GM12891 (cell line): ENCODE measurements around the gene NUDT9. TPM values are rescaled to one million over a fixed set of nuclear protein-coding genes. Genes with fewer than 3 reads are reported as not detected.
"Not testable (repeated sequence)": the region's sequence is repeated elsewhere in the genome, so short reads cannot be mapped to it uniquely, and the experiment has no call there.

Source experiments
- DNase-seq: peaks from one replicate; pipeline ENCODE4 v3.0.0; 2011; ENCODE audit warnings: low spot score; ENCODE audit not compliant: insufficient read length
- FAIRE-seq: peaks from 2 replicates; lab custom pipeline; 2011; peaks lifted over from hg19 to GRCh38; lab: Jason Lieb, UNC
- PAX5 ChIP-seq: IDR thresholded peaks from 2 replicates; pipeline ENCODE4 v1.6.1; 2011; ENCODE audit warnings: low read length, moderate library complexity, mild to moderate bottlenecking; ENCODE audit not compliant: insufficient read depth, severe bottlenecking
- POLR2A ChIP-seq: IDR thresholded peaks from 2 replicates; pipeline ENCODE4 v1.6.1; 2011; ENCODE audit warnings: low read depth, low read length, control low read depth
- POLR2AphosphoS5 ChIP-seq: IDR thresholded peaks from 2 replicates; pipeline ENCODE4 v1.6.1; 2011; ENCODE audit warnings: low read depth, low read length, control low read depth
- POU2F2 ChIP-seq: IDR thresholded peaks from 2 replicates; pipeline ENCODE4 v1.6.1; 2011; ENCODE audit warnings: low read depth, mild to moderate bottlenecking, control low read depth, low read length, moderate library complexity
- SPI1 ChIP-seq: IDR thresholded peaks from 2 replicates; pipeline ENCODE4 v1.6.1; 2011; ENCODE audit warnings: low read depth, low read length, control low read depth
- TAF1 ChIP-seq: IDR thresholded peaks from 2 replicates; pipeline ENCODE4 v1.6.1; 2011; ENCODE audit warnings: low read depth, low read length, control low read depth
- polyA plus RNA-seq: library from polyadenylated mRNA; unstranded; fragments of >200 nt; gene quantifications from one replicate; pipeline ENCODE4 v1.2.1, GENCODE V29; 2012; ENCODE audit warnings: low read depth, missing spikeins, inconsistent platforms; ENCODE audit not compliant: missing spikeins

The NUDT9 gene
- polyA plus RNA-seq: 15.0 TPM

- TF ChIP-seq POU2F2: 0 out of 2 replicates have a peak, but pooled peaks have one; percentile 38
- TF ChIP-seq POLR2A: peak; percentile 76
- no peak for TF ChIP-seq PAX5
- no peak for TF ChIP-seq SPI1
- TF ChIP-seq TAF1: peak; percentile 72
- peak; percentile 54 for TF ChIP-seq POLR2AphosphoS5
- peak; percentile 74 for DNase-seq
- peak; percentile 89 for FAIRE-seq
Observed at GRCh38 chr4:87422104-87423052, at the start of gene NUDT9. Gene NUDT9 (plus strand): TSS chr4:87422573. CDS start chr4:87422906, 333 bp downstream.

GRCh38 chr4:87375719-87376291 is 46.6 kb upstream of the NUDT9 start:
- no peak for TF ChIP-seq POLR2AphosphoS5
- TF ChIP-seq SPI1: no peak
- no peak for TF ChIP-seq TAF1
- DNase-seq (no peak), FAIRE-seq (peak; percentile 78)

GRCh38 chr4:87377816-87378215 is 44.6 kb upstream of the NUDT9 start:
- TF ChIP-seq PAX5: no peak
- no peak for TF ChIP-seq POLR2AphosphoS5
- no peak for TF ChIP-seq POU2F2
- no peak for TF ChIP-seq POLR2A
- TF ChIP-seq SPI1: no peak
- no peak for TF ChIP-seq TAF1
- FAIRE-seq: no peak

GRCh38 chr4:87382116-87382515 is 40.3 kb upstream of the NUDT9 start:
- TF ChIP-seq SPI1: no peak
- TF ChIP-seq POLR2A: no peak
- no peak for TF ChIP-seq TAF1
- TF ChIP-seq POU2F2: no peak
- TF ChIP-seq POLR2AphosphoS5: no peak
- no peak for TF ChIP-seq PAX5
- no peak for FAIRE-seq

More at GRCh38 chr4:87377816-87378215, 44.6 kb upstream of the NUDT9 start:
- no peak for DNase-seq

GRCh38 chr4:87382931-87383330 is 39.4 kb upstream of the NUDT9 start:
- TF ChIP-seq TAF1 (no peak), POLR2AphosphoS5 (no peak), POLR2A (no peak), POU2F2 (no peak), PAX5 (no peak)
- FAIRE-seq: no peak

More at GRCh38 chr4:87382116-87382515, 40.3 kb upstream of the NUDT9 start:
- no peak for DNase-seq

GRCh38 chr4:87384466-87385132 is 37.8 kb upstream of the NUDT9 start:
- DNase-seq, FAIRE-seq: not testable (repeated sequence)

More at GRCh38 chr4:87382931-87383330, 39.4 kb upstream of the NUDT9 start:
- DNase-seq: no peak

GRCh38 chr4:87387237-87387636 is 35.1 kb upstream of the NUDT9 start:
- no peak for DNase-seq
- FAIRE-seq: no peak
- TF ChIP-seq POU2F2 (no peak), SPI1 (no peak), TAF1 (no peak), POLR2A (no peak), PAX5 (no peak), POLR2AphosphoS5 (no peak)

GRCh38 chr4:87388901-87389300 is 33.5 kb upstream of the NUDT9 start:
- peak; percentile 20 for FAIRE-seq
- DNase-seq: no peak
- TF ChIP-seq POLR2AphosphoS5 (no peak), POLR2A (no peak), SPI1 (no peak), PAX5 (no peak), TAF1 (no peak), POU2F2 (no peak)

- FAIRE-seq, DNase-seq: not testable (repeated sequence)
Observed at GRCh38 chr4:87390055-87390454, 32.3 kb upstream of the NUDT9 start.

GRCh38 chr4:87390551-87390890 is 31.9 kb upstream of the NUDT9 start:
- peak; percentile 5 for FAIRE-seq
- DNase-seq: no peak
- TF ChIP-seq POU2F2: no peak
- TF ChIP-seq PAX5: no peak
- no peak for TF ChIP-seq SPI1
- no peak for TF ChIP-seq POLR2A
- TF ChIP-seq POLR2AphosphoS5: no peak
- TF ChIP-seq TAF1: no peak
